ENCODE data around the gene SERAC1.

GRCh38 chr6:158184608-158185007 is 16.5 kb upstream of the SERAC1 start:
- no peak for TF ChIP-seq CTCF (IDR thresholded peaks at IDR 0.05)
- no peak for TF ChIP-seq POLR2A (IDR thresholded peaks at IDR 0.05)
- no peak for TF ChIP-seq POLR2AphosphoS5 (IDR thresholded peaks at IDR 0.05; ENCODE audit: insufficient read depth in 1 of 2, low read depth in 1 of 2)
